HEK293 (cell line): ENCODE measurements around the gene SLC22A12.

Source experiments
- EGR2 ChIP-seq: fragments of 450-650 bp; formaldehyde crosslinking; IDR thresholded peaks from 2 replicates; pipeline ENCODE4 v1.5.1; 2016; ENCODE audit warnings: low read depth, missing biosample characterization, missing genetic modification characterization
- GLIS1 ChIP-seq: fragments of 450-650 bp; formaldehyde crosslinking; IDR thresholded peaks from 2 replicates; pipeline ENCODE4 v1.5.1; 2016; ENCODE audit warnings: missing biosample characterization, missing genetic modification characterization
- GLIS2 ChIP-seq: fragments of 450-650 bp; formaldehyde crosslinking; IDR thresholded peaks from 2 replicates; pipeline ENCODE4 v1.5.1; 2016; ENCODE audit warnings: missing biosample characterization, missing genetic modification characterization
- HOXA7 ChIP-seq: sonication (generic); formaldehyde crosslinking; IDR thresholded peaks from 2 replicates; pipeline ENCODE4 v1.8.1; 2022; ENCODE audit warnings: missing genetic modification reagents, borderline replicate concordance
- KLF16 ChIP-seq: fragments of 450-650 bp; formaldehyde crosslinking; IDR thresholded peaks from 2 replicates; pipeline ENCODE4 v1.5.1; 2017; ENCODE audit warnings: missing biosample characterization, missing genetic modification characterization
- KLF9 ChIP-seq: fragments of 450-650 bp; formaldehyde crosslinking; IDR thresholded peaks from 2 replicates; pipeline ENCODE4 v1.5.1; 2016; ENCODE audit warnings: missing biosample characterization, missing genetic modification characterization, low read depth
- SP2 ChIP-seq: fragments of 450-650 bp; formaldehyde crosslinking; IDR thresholded peaks from 2 replicates; pipeline ENCODE4 v1.5.1; 2016; ENCODE audit warnings: missing biosample characterization, missing genetic modification characterization
- SP7 ChIP-seq: fragments of 450-650 bp; formaldehyde crosslinking; IDR thresholded peaks from 2 replicates; pipeline ENCODE4 v1.5.1; 2016; ENCODE audit warnings: missing biosample characterization, missing genetic modification characterization
- ZFP69B ChIP-seq: fragments of 450-650 bp; formaldehyde crosslinking; IDR thresholded peaks from 2 replicates; pipeline ENCODE4 v1.5.1; 2016; ENCODE audit warnings: missing biosample characterization, missing genetic modification characterization
- ZIC2 ChIP-seq: fragments of 450-650 bp; formaldehyde crosslinking; IDR thresholded peaks from 2 replicates; pipeline ENCODE4 v1.5.1; 2016; ENCODE audit warnings: missing biosample characterization, missing genetic modification characterization
- ZNF112 ChIP-seq: fragments of 450-650 bp; formaldehyde crosslinking; IDR thresholded peaks from 2 replicates; pipeline ENCODE4 v1.5.0; 2017; ENCODE audit warnings: missing biosample characterization, missing genetic modification characterization
- ZNF114 ChIP-seq: fragments of 450-650 bp; formaldehyde crosslinking; IDR thresholded peaks from 2 replicates; pipeline ENCODE4 v1.5.0; 2017; ENCODE audit warnings: missing biosample characterization, missing genetic modification characterization
- ZNF146 ChIP-seq: fragments of 450-650 bp; formaldehyde crosslinking; IDR thresholded peaks from 2 replicates; pipeline ENCODE4 v1.5.1; 2016; ENCODE audit warnings: missing biosample characterization, missing genetic modification characterization
- ZNF274 ChIP-seq, 2 experiments: fragments of 200-500 bp in 1 of 2; fragments of 450-650 bp in 1 of 2; sonication (Bioruptor generic) in 1 of 2; formaldehyde crosslinking in 1 of 2; IDR thresholded peaks; 2 replicates each; pipeline versions ENCODE4 v1.5.1 to v1.6.1; 2014 to 2016; ENCODE audit warnings: borderline replicate concordance in 1 of 2, inconsistent platforms in 1 of 2, low read length in 1 of 2, missing biosample characterization in 1 of 2, missing genetic modification characterization in 1 of 2
- ZNF311 ChIP-seq: fragments of 450-650 bp; formaldehyde crosslinking; IDR thresholded peaks from 2 replicates; pipeline ENCODE4 v1.5.1; 2017; ENCODE audit warnings: missing biosample characterization, missing genetic modification characterization, borderline replicate concordance
- ZNF433 ChIP-seq: fragments of 450-650 bp; formaldehyde crosslinking; IDR thresholded peaks from 2 replicates; pipeline ENCODE4 v1.5.1; 2016; ENCODE audit warnings: missing biosample characterization, missing genetic modification characterization, low read depth
- ZNF501 ChIP-seq: fragments of 450-650 bp; formaldehyde crosslinking; IDR thresholded peaks from 2 replicates; pipeline ENCODE4 v1.5.1; 2016; ENCODE audit warnings: missing biosample characterization, missing genetic modification characterization
- ZNF530 ChIP-seq: fragments of 450-650 bp; formaldehyde crosslinking; IDR thresholded peaks from 2 replicates; pipeline ENCODE4 v1.5.1; 2016; ENCODE audit warnings: low read depth, missing biosample characterization, missing genetic modification characterization
- ZNF544 ChIP-seq: fragments of 450-650 bp; formaldehyde crosslinking; IDR thresholded peaks from 2 replicates; pipeline ENCODE4 v1.5.0; 2017; ENCODE audit warnings: missing biosample characterization, missing genetic modification characterization
- ZNF561 ChIP-seq: fragments of 450-650 bp; IDR thresholded peaks from 2 replicates; pipeline ENCODE4 v1.5.1; 2018; ENCODE audit warnings: missing biosample characterization, missing genetic modification characterization, borderline replicate concordance
- ZNF707 ChIP-seq: fragments of 450-650 bp; formaldehyde crosslinking; IDR thresholded peaks from 2 replicates; pipeline ENCODE4 v1.5.1; 2016; ENCODE audit warnings: missing biosample characterization, missing genetic modification characterization
- ZNF768 ChIP-seq: fragments of 450-650 bp; formaldehyde crosslinking; IDR thresholded peaks from 2 replicates; pipeline ENCODE4 v1.5.1; 2018; ENCODE audit warnings: missing biosample characterization, mild to moderate bottlenecking, missing genetic modification characterization
- ZNF791 ChIP-seq: fragments of 450-650 bp; formaldehyde crosslinking; IDR thresholded peaks from 2 replicates; pipeline ENCODE4 v1.5.1; 2016; ENCODE audit warnings: missing biosample characterization, missing genetic modification characterization
- ZSCAN16 ChIP-seq: fragments of 450-650 bp; formaldehyde crosslinking; IDR thresholded peaks from 2 replicates; pipeline ENCODE4 v1.5.1; 2016; ENCODE audit warnings: missing biosample characterization, missing genetic modification characterization
- TF ChIP-seq, protein P1 (sequence below): fragments of 450-650 bp; formaldehyde crosslinking; IDR thresholded peaks from 2 replicates; pipeline ENCODE4 v1.5.1; 2016; ENCODE audit warnings: missing biosample characterization, missing genetic modification characterization
- TF ChIP-seq, protein P2 (sequence below): fragments of 450-650 bp; formaldehyde crosslinking; IDR thresholded peaks from 2 replicates; pipeline ENCODE4; 2016; ENCODE audit warnings: missing biosample characterization, missing genetic modification characterization
- TF ChIP-seq, protein P3 (sequence below): fragments of 450-650 bp; formaldehyde crosslinking; IDR thresholded peaks from 2 replicates; pipeline ENCODE4 v1.5.0; 2017; ENCODE audit warnings: missing biosample characterization, missing genetic modification characterization, borderline replicate concordance
- TF ChIP-seq, protein P4 (sequence below): fragments of 450-650 bp; IDR thresholded peaks from 2 replicates; pipeline ENCODE4 v1.5.1; 2018; ENCODE audit warnings: missing biosample characterization, missing genetic modification characterization
- TF ChIP-seq, protein P5 (sequence below): fragments of 450-650 bp; formaldehyde crosslinking; IDR thresholded peaks from 2 replicates; pipeline ENCODE4 v1.5.1; 2016; ENCODE audit warnings: missing biosample characterization, missing genetic modification characterization

Gene SLC22A12

DNA sequence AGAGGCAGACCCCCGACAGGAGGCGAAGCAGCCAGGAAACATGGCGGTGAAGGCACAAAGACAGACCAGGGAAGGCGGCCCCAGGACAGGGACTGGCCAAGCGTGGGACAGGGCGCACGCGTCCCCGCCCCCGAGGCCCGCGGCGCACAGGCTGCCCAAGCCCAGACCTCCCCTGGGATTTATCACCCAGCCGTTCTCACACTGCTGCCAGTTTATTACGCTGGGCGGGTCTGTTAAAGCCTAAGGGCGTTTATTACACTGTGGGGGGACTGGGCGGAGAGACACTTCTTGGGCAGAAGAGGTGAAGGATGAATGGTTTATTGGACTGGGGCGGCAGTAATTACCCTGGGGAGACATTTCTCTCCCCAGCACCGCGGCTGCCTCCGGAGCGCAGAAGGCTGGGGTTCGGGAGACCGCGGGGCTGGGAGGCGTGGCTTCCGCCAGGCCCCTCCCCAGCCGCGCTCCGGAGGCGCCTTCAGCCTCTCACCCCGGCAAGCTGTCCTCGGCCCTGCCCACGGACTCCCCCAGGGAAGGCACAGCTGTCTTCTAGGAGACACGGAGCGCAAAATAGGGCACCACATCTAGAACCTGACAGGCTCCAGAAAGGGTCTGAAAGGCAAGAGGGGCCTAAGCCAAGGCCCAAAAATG is 47.1 kb downstream of the SLC22A12 start (continued):
- TF ChIP-seq, protein P1, sequence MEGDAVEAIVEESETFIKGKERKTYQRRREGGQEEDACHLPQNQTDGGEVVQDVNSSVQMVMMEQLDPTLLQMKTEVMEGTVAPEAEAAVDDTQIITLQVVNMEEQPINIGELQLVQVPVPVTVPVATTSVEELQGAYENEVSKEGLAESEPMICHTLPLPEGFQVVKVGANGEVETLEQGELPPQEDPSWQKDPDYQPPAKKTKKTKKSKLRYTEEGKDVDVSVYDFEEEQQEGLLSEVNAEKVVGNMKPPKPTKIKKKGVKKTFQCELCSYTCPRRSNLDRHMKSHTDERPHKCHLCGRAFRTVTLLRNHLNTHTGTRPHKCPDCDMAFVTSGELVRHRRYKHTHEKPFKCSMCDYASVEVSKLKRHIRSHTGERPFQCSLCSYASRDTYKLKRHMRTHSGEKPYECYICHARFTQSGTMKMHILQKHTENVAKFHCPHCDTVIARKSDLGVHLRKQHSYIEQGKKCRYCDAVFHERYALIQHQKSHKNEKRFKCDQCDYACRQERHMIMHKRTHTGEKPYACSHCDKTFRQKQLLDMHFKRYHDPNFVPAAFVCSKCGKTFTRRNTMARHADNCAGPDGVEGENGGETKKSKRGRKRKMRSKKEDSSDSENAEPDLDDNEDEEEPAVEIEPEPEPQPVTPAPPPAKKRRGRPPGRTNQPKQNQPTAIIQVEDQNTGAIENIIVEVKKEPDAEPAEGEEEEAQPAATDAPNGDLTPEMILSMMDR (tag by site-specific recombination): no peak
- TF ChIP-seq, protein P2, sequence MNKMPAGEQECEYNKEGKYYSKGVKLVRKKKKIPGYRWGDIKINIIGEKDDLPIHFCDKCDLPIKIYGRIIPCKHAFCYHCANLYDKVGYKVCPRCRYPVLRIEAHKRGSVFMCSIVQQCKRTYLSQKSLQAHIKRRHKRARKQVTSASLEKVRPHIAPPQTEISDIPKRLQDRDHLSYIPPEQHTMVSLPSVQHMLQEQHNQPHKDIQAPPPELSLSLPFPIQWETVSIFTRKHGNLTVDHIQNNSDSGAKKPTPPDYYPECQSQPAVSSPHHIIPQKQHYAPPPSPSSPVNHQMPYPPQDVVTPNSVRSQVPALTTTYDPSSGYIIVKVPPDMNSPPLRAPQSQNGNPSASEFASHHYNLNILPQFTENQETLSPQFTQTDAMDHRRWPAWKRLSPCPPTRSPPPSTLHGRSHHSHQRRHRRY (tag by site-specific recombination): no peak
- TF ChIP-seq ZIC2 (tag by site-specific recombination): peak; percentile 52
- no peak for TF ChIP-seq ZNF274 (IDR thresholded peaks at IDR 0.05; ENCODE audit: low read length)
- TF ChIP-seq ZNF274 (tag by site-specific recombination; IDR thresholded peaks at IDR 0.05; ENCODE audit: borderline replicate concordance): no peak
- no peak for TF ChIP-seq ZNF544 (tag by site-specific recombination)
- TF ChIP-seq ZNF707 (tag by site-specific recombination): no peak
- TF ChIP-seq SP7 (tag by site-specific recombination): no peak
- no peak for TF ChIP-seq ZNF112 (tag by site-specific recombination)
- TF ChIP-seq HOXA7 (CRISPR knock-in tag): no peak
- TF ChIP-seq ZNF501: no peak
- TF ChIP-seq ZNF433: no peak
- no peak for TF ChIP-seq ZNF530
- TF ChIP-seq, protein P3, sequence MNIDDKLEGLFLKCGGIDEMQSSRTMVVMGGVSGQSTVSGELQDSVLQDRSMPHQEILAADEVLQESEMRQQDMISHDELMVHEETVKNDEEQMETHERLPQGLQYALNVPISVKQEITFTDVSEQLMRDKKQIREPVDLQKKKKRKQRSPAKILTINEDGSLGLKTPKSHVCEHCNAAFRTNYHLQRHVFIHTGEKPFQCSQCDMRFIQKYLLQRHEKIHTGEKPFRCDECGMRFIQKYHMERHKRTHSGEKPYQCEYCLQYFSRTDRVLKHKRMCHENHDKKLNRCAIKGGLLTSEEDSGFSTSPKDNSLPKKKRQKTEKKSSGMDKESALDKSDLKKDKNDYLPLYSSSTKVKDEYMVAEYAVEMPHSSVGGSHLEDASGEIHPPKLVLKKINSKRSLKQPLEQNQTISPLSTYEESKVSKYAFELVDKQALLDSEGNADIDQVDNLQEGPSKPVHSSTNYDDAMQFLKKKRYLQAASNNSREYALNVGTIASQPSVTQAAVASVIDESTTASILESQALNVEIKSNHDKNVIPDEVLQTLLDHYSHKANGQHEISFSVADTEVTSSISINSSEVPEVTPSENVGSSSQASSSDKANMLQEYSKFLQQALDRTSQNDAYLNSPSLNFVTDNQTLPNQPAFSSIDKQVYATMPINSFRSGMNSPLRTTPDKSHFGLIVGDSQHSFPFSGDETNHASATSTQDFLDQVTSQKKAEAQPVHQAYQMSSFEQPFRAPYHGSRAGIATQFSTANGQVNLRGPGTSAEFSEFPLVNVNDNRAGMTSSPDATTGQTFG (tag by site-specific recombination): no peak
- TF ChIP-seq ZFP69B (tag by site-specific recombination): no peak
- TF ChIP-seq KLF16 (tag by site-specific recombination): no peak
- TF ChIP-seq SP2 (tag by site-specific recombination): peak; percentile 54
- no peak for TF ChIP-seq ZNF768
- no peak for TF ChIP-seq ZSCAN16 (tag by site-specific recombination)
- TF ChIP-seq KLF9: no peak
- TF ChIP-seq, protein P4, sequence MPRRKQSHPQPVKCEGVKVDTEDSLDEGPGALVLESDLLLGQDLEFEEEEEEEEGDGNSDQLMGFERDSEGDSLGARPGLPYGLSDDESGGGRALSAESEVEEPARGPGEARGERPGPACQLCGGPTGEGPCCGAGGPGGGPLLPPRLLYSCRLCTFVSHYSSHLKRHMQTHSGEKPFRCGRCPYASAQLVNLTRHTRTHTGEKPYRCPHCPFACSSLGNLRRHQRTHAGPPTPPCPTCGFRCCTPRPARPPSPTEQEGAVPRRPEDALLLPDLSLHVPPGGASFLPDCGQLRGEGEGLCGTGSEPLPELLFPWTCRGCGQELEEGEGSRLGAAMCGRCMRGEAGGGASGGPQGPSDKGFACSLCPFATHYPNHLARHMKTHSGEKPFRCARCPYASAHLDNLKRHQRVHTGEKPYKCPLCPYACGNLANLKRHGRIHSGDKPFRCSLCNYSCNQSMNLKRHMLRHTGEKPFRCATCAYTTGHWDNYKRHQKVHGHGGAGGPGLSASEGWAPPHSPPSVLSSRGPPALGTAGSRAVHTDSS (tag by site-specific recombination): no peak
- no peak for TF ChIP-seq ZNF311 (tag by site-specific recombination)
- peak; percentile 70 for TF ChIP-seq EGR2 (tag by site-specific recombination)
- TF ChIP-seq ZNF114 (tag by site-specific recombination): no peak
- TF ChIP-seq ZNF791 (tag by site-specific recombination): no peak
- TF ChIP-seq GLIS1 (tag by site-specific recombination): peak; percentile 39; the same call in 1 of the 2 replicates
- no peak for TF ChIP-seq ZNF146 (tag by site-specific recombination)
- TF ChIP-seq, protein P5, sequence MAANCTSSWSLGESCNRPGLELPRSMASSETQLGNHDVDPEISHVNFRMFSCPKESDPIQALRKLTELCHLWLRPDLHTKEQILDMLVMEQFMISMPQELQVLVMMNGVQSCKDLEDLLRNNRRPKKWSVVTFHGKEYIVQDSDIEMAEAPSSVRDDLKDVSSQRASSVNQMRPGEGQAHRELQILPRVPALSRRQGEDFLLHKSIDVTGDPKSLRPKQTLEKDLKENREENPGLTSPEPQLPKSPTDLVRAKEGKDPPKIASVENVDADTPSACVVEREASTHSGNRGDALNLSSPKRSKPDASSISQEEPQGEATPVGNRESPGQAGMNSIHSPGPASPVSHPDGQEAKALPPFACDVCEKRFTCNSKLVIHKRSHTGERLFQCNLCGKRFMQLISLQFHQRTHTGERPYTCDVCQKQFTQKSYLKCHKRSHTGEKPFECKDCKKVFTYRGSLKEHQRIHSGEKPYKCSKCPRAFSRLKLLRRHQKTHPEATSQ (tag by site-specific recombination): no peak
- TF ChIP-seq ZNF561 (tag by site-specific recombination): no peak
- TF ChIP-seq GLIS2 (tag by site-specific recombination): no peak
